Kidney glomerular epithelial cell (primary cell): ENCODE results near the gene SLC33A1.
A peak's percentile ranks its signal among the peaks of the same experiment; 100 is the strongest.
"Not testable (repeated sequence)": the region's sequence is repeated elsewhere in the genome, so short reads cannot be mapped to it uniquely, and the experiment has no call there.

Experiments
- DNase-seq: peaks from one replicate; lab custom pipeline; 2025; lab: John Stamatoyannopoulos, UW

Gene SLC33A1

GRCh38 chr3:155861476-155862183, 7.4 kb upstream of the SLC33A1 start:
- DNase-seq, result no peak

GRCh38 chr3:155860424-155860823, 6.2 kb upstream of the SLC33A1 start:
- DNase-seq, result not testable (repeated sequence)

- DNase-seq, result no peak
Measured at GRCh38 chr3:155859859-155860258, 5.6 kb upstream of the SLC33A1 start.

- no peak for DNase-seq
Measured at GRCh38 chr3:155853214-155854140, 750 bp downstream of the SLC33A1 start.

GRCh38 chr3:155852341-155852740, 1.9 kb downstream of the SLC33A1 start:
- DNase-seq, result no peak

GRCh38 chr3:155849404-155849803, 4.8 kb downstream of the SLC33A1 start:
- not testable (repeated sequence) for DNase-seq

GRCh38 chr3:155847993-155848392, 6.2 kb downstream of the SLC33A1 start:
- DNase-seq, result no peak

GRCh38 chr3:155846119-155846518, 8.1 kb downstream of the SLC33A1 start:
- no peak for DNase-seq

- no peak for DNase-seq
Measured at GRCh38 chr3:155843569-155843968, 10.7 kb downstream of the SLC33A1 start.

- DNase-seq, result no peak
Measured at GRCh38 chr3:155835341-155836071, 18.7 kb downstream of the SLC33A1 start.

- not testable (repeated sequence) for DNase-seq
Measured at GRCh38 chr3:155828490-155829098, 25.6 kb downstream of the SLC33A1 start.

GRCh38 chr3:155815030-155815545, 39.1 kb downstream of the SLC33A1 start:
- no peak for DNase-seq

GRCh38 chr3:155813224-155813623, 41.0 kb downstream of the SLC33A1 start:
- not testable (repeated sequence) for DNase-seq

GRCh38 chr3:155809181-155809580, 45.0 kb downstream of the SLC33A1 start:
- DNase-seq, result no peak

- no peak for DNase-seq
Measured at GRCh38 chr3:155807823-155808222, 46.4 kb downstream of the SLC33A1 start.

GRCh38 chr3:155805802-155806618, 48.2 kb downstream of the SLC33A1 start, which contains the start of gene C3orf33:
Gene C3orf33, minus strand, starts transcription at chr3:155806278. Its CDS starts 26 bp downstream, at chr3:155806252.
- peak; percentile 63 for DNase-seq

GRCh38 chr3:155805204-155805801, 48.9 kb downstream of the SLC33A1 start:
- DNase-seq, result peak; percentile 13

- no peak for DNase-seq
Measured at GRCh38 chr3:155804323-155804722, 49.9 kb downstream of the SLC33A1 start.

GRCh38 chr3:155792532-155792931, 61.7 kb downstream of the SLC33A1 start:
- no peak for DNase-seq

- no peak for DNase-seq
Measured at GRCh38 chr3:155791190-155791589, 63.0 kb downstream of the SLC33A1 start.
